ENCODE data around the gene SOX5.
"Not testable (repeated sequence)": the region's sequence is repeated elsewhere in the genome, so short reads cannot be mapped to it uniquely, and the experiment has no call there.

The SOX5 gene

DNA sequence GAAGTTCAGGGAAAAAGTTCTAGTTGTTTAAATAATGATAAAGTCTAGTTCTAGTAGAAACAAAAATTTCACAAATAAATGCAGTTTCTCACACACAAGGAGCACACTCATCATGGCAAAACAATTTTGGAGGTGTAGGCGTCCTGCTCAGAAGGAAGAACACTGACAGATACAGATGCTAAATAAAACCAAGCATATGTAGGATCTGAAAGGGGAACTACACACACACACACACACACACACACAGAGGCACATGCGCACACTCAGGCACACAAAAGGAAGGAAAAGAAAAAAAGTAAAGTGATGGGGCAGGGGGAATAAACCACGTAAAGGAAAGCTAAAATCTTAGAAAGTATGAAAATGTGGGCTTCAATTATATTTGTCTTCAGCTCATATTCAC is 117.7 kb downstream of the SOX5 start:
- no peak for DNase-seq (ENCODE audit: low spot score)

DNA sequence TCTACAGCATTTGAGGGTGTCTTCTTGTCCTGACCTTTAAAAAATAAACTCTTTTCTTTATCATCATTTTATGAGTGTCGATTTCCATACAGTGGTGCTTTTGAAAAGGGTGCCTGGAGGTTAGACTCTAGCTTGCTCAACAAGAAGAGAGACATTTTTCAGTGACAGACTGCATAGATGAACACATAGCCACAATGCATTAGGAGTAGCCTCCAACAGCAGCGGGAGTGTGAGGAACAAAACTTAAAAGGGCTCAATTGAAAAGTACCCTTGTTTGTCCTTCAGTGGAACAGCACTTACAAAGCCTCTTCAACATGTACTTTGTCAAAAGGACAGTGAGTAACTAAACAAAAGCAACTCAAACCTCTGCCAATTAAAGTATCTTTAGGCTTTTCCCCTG is 119.3 kb downstream of the SOX5 start:
- no peak for DNase-seq (ENCODE audit: low spot score)

DNA sequence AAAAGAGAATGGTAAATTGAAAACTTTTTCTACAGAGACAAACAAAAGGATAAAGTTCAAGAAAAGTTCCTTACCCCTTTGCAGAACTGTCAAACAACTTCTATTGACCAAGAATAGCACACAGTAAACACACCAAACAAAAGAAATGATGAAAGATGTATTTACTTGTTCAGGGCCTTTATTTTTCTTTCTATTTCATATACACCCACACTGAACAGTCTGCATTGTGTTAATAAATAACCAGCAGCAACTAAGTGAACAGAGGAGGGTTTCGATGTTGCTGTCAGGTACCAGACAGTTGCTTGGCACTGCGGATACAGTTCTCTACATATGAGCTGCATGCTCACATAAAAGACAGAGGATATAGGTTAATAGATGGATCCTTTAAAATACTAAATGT is 122.1 kb downstream of the SOX5 start:
- no peak for DNase-seq (ENCODE audit: low spot score)

DNA sequence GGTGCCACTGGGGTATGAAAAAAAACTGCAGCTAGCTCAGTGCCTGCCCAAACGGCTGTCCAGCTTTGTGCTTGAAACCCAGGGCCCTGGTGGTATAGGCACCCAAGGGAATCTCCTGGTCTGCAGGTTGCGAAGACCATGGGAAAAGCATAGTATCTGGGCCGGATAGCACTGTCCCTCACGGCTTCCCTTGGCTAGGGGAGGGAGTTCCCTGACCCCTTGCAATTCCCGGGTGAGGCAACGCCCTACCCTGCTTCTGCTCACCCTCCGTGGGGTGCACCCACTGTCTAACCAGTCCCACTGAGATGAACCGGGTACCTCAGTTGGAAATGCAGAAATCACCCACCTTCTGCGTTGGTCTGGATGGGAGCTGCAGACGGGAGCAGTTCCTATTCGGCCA is 124.3 kb downstream of the SOX5 start:
- not testable (repeated sequence) for DNase-seq (ENCODE audit: low spot score)

DNA sequence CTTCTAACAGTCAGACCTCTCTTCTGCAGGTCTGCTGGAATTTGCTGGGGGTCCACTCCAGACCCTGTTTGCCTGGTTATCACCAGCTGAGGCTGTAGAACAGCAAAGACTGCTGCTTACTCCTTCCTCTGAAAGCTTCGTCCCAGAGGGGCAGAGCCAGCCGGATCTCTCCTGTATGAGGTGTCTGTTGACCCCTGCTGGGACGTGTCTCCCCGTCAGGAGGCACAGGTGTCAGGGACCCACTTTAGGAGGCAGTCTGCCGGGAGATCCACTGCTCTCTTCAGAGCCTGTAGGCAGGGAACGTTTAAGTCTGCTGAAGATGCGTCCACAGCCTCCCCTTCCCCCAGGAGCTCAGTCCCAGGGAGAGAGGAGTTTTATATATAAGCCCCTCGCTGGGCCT is 125.1 kb downstream of the SOX5 start:
- DNase-seq (ENCODE audit: low spot score): no peak

DNA sequence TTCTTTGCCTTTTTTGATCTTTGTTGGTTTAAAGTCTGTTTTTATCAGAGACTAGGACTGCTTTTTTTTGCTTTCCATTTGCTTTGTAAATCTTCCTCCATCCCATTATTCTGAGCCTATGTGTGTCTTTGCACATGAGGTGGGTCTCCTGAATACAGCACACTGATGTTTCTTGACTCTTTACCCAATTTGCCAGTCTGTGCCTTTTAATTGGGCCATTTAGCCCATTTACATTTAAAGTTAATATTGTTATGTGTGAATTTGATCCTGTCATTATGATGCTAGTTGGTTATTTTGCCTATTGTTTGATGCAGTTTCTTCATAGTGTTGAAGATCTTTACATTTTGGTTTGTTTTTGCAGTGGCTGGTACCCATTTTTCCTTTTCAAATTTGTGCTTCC is 126.6 kb downstream of the SOX5 start:
- not testable (repeated sequence) for DNase-seq (ENCODE audit: low spot score)

DNA sequence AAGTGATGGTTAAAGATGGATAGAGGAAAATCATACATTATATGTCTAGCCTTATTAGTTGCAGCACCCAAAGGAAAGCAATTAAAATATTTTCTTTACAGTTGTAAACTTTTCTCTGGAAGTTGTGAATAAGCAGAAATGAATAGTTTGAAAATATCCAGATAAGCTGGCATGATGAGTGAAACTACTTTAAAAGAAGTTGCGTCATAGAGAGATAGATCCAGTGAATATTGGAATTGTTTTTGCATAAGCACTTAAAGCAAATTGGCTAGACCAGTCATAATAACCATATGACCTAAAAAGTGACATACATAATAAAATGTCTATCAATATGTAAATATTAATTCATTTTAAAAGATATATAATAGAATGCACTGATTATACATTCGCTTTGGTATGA is 132.1 kb downstream of the SOX5 start:
- DNase-seq (ENCODE audit: low spot score): no peak

DNA sequence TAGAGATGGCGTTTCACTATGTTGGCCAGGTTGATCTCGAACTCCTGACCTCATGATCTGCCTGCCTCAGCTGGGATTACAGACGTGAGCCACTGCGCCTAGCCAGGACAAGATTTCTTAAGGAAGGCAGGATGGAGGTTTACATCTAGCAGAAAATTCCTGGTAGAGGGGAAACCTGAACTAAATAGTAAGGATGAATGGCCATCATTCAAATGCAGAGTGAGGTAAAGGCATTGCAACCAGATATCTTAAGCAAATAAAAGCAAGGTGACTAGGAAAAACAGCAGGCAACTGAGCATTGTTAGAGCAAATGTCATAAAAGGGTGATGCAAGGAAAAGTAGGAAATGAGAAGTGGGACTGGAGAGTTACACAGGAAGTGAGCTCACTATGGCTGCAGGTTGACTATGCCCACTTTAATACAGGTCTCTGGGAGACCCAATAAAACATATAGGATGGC is 133.0 kb downstream of the SOX5 start:
- DNase-seq (ENCODE audit: low spot score): no peak

DNA sequence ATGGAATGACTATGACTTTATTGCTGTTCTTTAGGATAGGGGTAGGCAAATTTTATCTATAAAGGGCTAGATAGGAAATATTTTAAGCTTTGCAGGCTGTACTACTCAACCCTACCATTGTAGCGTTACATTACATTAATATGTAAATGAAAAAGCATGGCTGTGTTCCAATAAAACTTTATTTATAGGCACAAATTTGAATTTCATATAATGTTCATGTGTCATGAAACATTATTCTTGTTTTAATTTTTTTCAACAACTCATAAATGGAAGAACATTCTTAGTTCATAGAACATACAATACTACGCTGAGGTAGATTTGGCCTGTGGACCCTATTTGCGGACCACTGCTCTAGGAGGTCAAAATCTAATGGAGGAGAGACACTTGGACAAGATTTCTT is 133.7 kb downstream of the SOX5 start:
- no peak for DNase-seq (ENCODE audit: low spot score)

DNA sequence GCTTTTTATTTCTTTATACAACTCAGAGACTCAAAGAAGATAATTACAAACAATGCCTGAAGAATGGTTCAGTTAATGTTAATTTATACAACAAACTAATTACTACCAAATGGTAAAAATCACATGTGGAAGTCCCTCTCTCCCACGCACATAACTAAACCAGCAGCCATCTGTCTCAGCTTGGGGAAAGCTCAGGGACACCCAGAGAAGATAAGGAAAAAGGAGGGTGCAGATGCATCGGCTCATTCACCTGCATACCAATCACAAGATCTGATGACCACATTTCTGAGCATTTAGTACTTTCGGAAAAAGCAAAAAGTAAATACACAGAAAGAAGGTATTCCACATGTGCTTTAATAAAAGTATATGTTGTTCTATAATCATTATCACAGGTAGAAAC is 136.3 kb downstream of the SOX5 start:
- DNase-seq (ENCODE audit: low spot score): no peak

DNA sequence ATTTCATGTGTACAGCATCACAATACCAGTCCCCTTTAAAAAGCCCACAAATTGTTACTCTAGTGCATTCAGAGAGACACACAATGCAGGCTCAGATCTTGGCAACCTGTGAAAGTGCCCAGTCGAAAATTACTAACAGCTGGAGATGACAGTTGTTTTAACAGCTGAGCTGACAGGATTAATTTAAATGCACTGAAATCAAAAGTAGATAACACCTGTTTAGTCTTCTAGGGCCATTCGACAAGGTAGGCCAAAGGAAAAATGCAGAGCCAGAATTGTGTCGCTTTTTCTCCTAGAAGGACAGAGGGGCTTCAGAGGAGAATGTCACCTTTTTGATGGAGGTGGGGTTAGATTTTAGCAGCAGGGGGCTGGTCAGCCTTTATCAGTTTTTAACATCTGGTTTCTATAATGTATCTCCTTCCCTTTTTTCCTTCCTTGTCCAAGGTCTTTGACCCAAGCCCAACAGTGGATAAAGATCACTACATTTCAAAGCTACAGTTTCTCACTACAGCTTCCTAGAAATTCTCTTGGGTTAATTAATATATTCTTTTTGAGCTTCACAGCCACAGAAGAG is 139.1 kb downstream of the SOX5 start:
- DNase-seq (ENCODE audit: low spot score): no peak

DNA sequence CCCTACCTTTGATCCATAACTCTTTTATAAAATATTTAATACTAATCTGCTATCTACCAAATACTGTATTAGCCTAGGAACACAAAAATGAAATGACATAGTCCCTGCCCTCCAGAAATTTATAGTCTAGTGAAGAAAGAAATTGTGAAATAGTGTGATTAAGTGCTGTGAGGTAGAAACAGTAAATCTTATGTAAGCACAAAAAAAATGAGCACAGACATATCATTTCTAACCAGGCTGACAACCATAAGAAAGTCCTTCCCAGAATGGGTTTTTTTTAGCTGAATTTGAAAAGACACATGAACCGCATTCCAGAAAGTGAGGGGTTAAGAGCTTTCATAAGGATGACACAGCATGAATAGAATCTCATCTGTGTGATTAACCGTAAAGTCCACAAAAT is 145.9 kb downstream of the SOX5 start:
- no peak for DNase-seq (ENCODE audit: low spot score)

DNA sequence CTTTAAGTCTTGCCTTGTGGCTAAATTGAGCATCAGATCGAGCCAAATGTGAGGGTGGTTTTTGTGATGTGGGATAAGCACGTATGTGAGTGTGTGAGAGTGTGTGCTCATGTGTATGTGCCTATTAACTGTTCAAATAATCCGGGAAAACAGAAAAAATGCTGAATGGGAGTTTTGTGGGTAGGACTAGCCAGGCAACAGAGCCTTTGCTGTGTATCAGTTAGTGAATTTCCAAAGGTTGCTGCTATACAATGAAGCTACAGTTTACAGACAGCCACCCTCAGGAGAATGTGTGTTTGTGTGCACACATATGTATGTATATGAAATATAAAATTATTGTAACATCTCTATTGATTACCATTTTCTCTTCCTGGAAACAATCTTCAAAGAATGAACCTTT is 154.0 kb downstream of the SOX5 start:
- DNase-seq (ENCODE audit: low spot score): no peak

DNA sequence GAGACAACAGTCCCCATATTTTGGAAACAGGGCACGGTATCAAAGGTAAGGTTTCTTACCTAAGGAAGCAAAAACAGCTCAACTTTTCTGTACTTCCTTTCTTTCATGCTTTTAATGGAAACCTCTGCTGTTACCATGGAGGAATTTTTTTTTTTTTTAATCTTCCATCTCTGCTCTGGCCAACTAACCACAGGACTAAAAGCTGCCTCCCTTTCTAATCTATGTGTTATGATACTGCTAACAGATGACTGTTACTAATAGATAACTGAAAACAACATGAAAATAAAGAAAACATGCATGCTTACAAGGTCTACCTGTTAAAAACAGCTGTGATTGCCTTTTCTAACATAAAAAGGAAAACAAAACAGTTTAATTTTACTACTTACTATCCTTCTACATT is 168.4 kb downstream of the SOX5 start:
- DNase-seq (ENCODE audit: low spot score): no peak

DNA sequence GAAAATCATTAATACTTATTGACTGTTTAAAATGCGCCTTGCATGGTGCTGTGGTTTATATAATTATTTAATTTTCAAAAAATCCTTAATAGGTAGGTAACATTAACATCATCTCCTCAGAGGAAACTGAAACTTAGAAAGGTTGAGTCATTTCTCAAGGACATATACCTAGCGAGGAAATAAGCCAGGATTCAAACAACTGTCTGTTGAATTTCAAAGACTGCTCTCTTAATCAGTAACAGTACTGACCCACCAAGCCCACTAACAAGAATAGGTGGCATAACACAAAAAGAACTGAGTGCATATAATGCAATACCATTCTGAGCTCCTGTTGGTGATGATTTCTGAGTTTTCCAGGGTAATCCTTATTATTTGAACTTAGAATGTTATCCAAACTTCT is 174.3 kb downstream of the SOX5 start:
- no peak for DNase-seq (ENCODE audit: low spot score)

DNA sequence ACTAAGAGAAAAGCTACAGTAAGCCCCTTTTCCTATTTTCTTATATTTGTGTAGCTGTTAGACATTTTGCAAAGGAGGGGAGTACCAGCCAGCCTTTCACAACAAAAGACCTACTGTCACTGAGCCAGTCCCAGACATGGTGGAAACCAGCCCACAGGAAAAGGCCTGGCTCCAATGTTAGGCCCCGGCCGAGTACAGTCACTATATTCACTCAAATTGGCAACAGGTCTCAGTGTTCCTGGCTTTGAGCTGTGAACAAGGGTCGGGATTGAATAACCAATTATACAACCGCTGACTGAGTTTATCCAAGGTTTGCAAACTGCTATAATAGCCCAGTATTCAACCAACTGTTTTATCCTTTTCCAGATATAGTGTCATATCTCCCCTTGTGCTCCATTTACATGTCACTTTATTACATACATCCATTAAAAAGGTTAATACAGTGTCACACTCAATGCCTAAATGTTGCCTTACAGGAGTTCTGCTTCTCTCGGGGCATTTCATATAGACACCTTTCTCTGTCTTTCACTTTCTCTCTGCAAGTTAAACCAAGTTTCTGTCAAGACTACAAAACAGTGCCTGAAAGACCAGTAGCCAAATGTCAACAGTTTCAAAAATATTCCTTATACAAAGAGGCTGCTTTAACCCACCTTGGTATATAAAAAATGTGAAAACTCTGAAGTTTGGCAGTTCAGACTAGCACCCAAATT is 178.1 kb downstream of the SOX5 start:
- DNase-seq (ENCODE audit: low spot score): no peak

DNA sequence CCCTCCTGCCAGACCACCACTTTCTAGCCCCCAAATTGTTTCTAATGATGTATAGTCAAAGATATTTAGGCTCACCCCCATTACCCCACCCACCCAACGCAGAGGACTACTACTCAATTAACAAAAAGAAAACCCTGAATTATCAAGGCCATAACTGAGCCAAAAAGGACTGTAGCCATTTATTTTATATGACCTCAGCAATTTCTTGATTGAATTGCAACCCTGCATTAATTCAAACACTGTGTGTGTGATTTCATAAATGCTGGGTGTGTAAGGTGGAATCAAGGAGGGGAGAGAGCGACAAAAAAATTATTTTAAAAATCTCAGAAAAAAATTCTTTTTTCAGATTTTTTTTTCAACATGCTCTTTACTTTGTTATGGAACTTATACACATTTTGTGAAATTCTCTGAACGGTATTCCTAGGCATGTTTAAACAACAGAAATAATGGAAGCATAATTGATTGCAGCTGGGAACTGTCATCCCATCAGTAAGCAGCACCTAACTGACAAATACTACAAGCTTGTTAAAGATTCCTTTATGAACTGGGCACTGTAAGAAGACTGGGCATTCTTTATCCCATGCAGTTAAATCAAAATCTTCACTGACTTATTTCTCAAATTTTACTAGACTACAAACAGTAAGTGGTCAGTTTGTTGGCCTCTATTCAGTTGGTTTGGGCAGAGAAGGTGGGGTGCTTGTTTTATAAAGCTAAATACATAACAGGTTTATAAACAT is 179.1 kb downstream of the SOX5 start:
- DNase-seq (ENCODE audit: low spot score): no peak

DNA sequence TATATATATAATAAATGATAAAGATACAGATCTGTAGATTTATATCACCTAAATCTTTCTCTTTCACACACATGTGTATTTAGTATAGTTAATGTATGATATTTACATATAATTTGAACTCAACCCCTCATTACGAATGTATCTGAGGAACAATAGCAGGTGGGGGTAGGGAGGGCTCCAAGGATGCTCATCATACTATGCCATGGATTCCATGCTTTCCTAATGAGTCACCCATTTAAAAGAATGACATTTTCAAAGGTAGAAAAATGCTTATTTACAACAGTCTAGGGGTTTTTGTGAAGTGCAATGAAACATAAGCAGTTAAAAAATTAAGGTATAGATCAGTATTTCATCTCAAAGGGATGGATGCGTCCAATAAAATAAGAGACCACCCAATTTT is 181.6 kb downstream of the SOX5 start:
- DNase-seq (ENCODE audit: low spot score): no peak

DNA sequence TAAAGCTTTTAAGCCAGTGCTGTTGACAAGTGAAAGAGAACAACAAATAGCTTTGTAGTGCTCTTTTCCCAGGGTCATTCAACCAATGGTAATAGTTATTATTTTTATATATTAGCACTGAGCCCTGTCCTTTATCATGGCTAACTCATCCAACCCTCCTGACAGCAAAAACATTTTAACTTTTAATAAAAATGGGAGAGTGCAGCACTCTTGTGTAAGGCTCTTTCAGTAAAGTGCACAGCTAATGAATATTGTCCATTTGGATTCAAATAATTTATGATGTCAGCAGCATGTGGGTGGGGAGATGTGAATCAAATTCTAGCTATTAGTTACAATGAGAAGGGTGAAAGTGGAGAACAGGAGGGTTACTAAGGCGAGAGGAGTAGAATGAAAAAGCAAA is 185.7 kb downstream of the SOX5 start:
- no peak for DNase-seq (ENCODE audit: low spot score)

DNA sequence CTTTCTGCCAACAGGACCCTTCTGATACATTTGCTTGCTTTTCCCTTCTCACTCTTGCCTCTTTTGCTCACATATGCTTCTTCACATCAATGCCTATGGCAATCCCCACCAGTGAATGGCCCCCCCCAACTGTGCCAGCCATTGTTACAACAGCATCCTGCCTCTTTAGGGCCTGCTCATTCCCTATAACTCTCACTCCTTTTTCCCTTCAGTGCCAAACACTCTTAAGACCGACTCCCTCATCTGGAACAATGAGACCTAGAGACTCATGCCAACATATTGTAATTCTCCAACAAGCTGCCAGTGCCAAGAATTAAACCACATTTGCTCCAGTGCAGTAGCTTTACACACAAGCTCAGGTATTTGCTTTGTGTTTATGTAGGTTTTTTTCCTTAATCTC is 189.0 kb downstream of the SOX5 start:
- DNase-seq (ENCODE audit: low spot score): no peak

DNA sequence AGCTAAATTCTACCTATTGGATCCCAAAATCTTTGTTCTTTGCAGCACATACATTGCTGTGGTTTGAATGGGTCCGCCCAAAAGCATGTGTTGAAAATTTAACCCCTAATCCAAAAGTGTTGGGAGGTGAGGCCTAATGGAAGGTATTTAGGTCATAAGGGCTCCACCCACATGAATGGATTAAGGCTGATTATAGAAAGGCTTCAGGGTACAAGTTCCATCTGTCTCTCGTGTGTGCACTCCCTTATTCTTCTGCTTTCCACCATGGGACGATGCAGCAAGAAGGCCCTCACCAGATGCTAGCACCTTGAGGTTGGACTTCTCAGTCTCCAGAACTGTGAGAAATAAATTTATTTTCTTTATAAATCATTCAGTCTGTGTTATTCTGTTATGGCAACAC is 190.9 kb downstream of the SOX5 start:
- no peak for DNase-seq (ENCODE audit: low spot score)

DNA sequence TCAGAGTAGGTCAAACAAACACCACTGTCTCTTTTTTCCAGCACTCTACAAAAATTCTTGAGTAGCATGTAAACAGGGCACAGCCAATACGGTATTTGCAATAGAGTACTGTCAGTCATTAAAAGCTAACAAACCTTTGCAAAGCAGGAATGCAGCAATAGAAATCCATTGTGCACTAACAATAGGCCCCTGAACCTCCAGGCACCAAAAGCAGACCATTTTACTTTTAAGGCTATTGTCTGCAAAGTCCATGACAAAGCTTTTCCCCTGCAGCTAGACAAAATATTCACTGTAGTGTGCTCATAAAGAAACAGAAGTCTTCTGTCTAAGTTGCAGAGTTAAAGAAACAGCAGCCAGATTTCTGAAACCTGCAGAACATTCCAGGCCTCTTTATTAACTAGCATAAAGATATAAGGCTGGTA is 191.9 kb downstream of the SOX5 start:
- no peak for DNase-seq (ENCODE audit: low spot score)

DNA sequence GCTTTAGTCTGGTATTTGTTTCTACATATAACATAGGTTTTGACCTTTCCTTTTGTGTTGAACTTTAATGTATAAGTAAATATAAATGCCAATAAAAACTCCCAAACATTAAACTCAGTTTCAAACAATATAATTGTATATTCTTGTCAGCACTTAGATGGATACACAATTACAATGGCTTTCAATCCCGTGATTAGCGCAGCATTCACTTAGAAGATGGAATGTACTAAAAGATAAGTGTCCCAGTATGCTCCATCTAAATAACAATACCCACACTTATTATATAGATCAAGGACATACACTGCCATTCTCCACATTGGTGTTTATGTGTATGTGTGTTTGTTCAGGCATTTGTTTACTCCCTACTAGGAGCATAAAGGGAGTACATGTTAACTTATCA is 193.1 kb downstream of the SOX5 start:
- no peak for DNase-seq (ENCODE audit: low spot score)
